GM19395 (cell line): ENCODE measurements around the gene CACNA1C.
"Not testable (repeated sequence)": the region's sequence is repeated elsewhere in the genome, so short reads cannot be mapped to it uniquely, and the experiment has no call there.

ENCODE experiments used
- ATAC-seq: cut with Tn5 transposase; IDR thresholded peaks from one replicate; pipeline ENCODE4 v1.9.1; 2021; ENCODE audit warnings: mild to moderate bottlenecking, moderate library complexity; ENCODE audit not compliant: unreplicated experiment

The CACNA1C gene

GRCh38 chr12:2110127-2110526 is 57.3 kb downstream of the CACNA1C start:
- no peak for ATAC-seq

GRCh38 chr12:2110849-2111566 is 58.2 kb downstream of the CACNA1C start:
- no peak for ATAC-seq

GRCh38 chr12:2111826-2112225 is 59.0 kb downstream of the CACNA1C start:
- ATAC-seq, result no peak

- no peak for ATAC-seq
These were observed 59.6 kb downstream of the CACNA1C start for GRCh38 chr12:2112401-2112800.

- ATAC-seq, result no peak
These were observed 60.5 kb downstream of the CACNA1C start for GRCh38 chr12:2113119-2113912.

GRCh38 chr12:2114071-2114470 is 61.3 kb downstream of the CACNA1C start:
- no peak for ATAC-seq

- ATAC-seq, result no peak
These were observed 62.5 kb downstream of the CACNA1C start for GRCh38 chr12:2115101-2115845.

GRCh38 chr12:2117541-2117940 is 64.8 kb downstream of the CACNA1C start:
- ATAC-seq, result no peak

- ATAC-seq, result no peak
These were observed 65.3 kb downstream of the CACNA1C start for GRCh38 chr12:2118061-2118460.

GRCh38 chr12:2118481-2119255 is 65.9 kb downstream of the CACNA1C start:
- no peak for ATAC-seq

- no peak for ATAC-seq
These were observed 66.5 kb downstream of the CACNA1C start for GRCh38 chr12:2119266-2119665.

- ATAC-seq, result no peak
These were observed 68.4 kb downstream of the CACNA1C start for GRCh38 chr12:2120982-2121758.

GRCh38 chr12:2124466-2125023 is 71.8 kb downstream of the CACNA1C start:
- ATAC-seq, result no peak

- ATAC-seq, result no peak
These were observed 73.1 kb downstream of the CACNA1C start for GRCh38 chr12:2125651-2126522.

GRCh38 chr12:2126676-2127406 is 74.1 kb downstream of the CACNA1C start:
- no peak for ATAC-seq

GRCh38 chr12:2129076-2129475 is 76.3 kb downstream of the CACNA1C start:
- no peak for ATAC-seq

- not testable (repeated sequence) for ATAC-seq
These were observed 83.1 kb downstream of the CACNA1C start for GRCh38 chr12:2135661-2136418.
